ENCODE results near the gene SPRY4.
A peak's percentile ranks its signal among the peaks of the same experiment; 100 is the strongest.

DNA sequence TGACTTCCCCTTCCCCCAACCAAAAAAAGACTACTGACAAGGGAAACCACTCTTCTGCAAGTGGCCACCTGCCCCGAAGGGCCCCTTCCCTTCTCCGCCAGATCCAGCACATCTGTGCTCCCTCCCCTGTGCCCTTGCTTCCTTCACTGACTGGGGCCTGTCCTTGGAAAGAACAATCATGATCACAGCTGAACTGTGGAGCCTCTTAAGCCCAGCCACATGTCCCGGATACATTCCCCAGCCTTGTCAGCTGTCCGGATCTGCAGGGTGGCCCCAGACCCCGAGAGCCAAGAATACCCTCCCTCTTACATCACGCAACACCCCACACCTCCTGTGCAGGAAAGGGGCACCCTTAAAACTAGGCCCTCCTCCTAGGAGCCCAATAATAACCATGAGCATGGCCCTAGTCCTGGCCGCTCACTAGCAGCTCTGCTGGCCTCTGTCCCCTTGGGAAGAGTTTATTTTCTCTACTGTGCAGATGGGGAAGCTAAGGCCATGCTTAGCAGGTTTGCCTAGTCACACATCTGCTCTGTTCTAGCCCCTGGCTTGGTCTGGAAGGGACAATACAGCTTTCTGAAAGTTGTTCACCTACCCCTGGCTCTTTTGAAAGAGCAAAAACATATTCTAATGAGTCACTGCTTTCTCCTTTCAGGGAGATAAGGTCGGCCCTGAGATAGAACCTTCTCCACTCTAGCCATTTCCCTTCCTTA lies 3.8 kb downstream of the SPRY4 start:
- no peak for TF ChIP-seq TAF1 (IDR thresholded peaks at IDR 0.05; ENCODE audit: borderline replicate concordance, insufficient read depth, low read length)
- TF ChIP-seq POLR2AphosphoS5 (IDR thresholded peaks at IDR 0.05; ENCODE audit: low read depth, low read length), result peak; percentile 5; the same call in 1 of the 2 replicates
- TF ChIP-seq, protein P1, sequence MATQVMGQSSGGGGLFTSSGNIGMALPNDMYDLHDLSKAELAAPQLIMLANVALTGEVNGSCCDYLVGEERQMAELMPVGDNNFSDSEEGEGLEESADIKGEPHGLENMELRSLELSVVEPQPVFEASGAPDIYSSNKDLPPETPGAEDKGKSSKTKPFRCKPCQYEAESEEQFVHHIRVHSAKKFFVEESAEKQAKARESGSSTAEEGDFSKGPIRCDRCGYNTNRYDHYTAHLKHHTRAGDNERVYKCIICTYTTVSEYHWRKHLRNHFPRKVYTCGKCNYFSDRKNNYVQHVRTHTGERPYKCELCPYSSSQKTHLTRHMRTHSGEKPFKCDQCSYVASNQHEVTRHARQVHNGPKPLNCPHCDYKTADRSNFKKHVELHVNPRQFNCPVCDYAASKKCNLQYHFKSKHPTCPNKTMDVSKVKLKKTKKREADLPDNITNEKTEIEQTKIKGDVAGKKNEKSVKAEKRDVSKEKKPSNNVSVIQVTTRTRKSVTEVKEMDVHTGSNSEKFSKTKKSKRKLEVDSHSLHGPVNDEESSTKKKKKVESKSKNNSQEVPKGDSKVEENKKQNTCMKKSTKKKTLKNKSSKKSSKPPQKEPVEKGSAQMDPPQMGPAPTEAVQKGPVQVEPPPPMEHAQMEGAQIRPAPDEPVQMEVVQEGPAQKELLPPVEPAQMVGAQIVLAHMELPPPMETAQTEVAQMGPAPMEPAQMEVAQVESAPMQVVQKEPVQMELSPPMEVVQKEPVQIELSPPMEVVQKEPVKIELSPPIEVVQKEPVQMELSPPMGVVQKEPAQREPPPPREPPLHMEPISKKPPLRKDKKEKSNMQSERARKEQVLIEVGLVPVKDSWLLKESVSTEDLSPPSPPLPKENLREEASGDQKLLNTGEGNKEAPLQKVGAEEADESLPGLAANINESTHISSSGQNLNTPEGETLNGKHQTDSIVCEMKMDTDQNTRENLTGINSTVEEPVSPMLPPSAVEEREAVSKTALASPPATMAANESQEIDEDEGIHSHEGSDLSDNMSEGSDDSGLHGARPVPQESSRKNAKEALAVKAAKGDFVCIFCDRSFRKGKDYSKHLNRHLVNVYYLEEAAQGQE (IDR thresholded peaks at IDR 0.05; ENCODE audit: insufficient read depth in 1 of 2, low read depth in 2 of 2, low read length in 2 of 2), result no peak
- TF ChIP-seq SIN3A (IDR thresholded peaks at IDR 0.05; ENCODE audit: borderline replicate concordance, insufficient read depth, low read length), result 0 out of 2 replicates have a peak, but pooled peaks have one; percentile 64
- TF ChIP-seq FOXP2 (optimal IDR thresholded peaks at IDR 0.05; ENCODE audit: borderline replicate concordance, extremely low read depth, extremely low read length, insufficient read depth), result no peak
